MCF 10A (cell line): ENCODE results near the gene ISY1. TPM values are rescaled to one million over a fixed set of nuclear protein-coding genes. Genes with fewer than 3 reads are reported as not detected.
A peak's percentile ranks its signal among the peaks of the same experiment; 100 is the strongest.

Experiments used
- BruUV-seq: library from RNA; stranded (reverse); fragments of 400-500 nt; replicated peaks from 2 replicates; lab custom pipeline; 2021; lab: Mats Ljungman, UMichigan
- CTCF ChIA-PET: fragments of 300-600 bp; sonication (Branson Sonifier 250); formaldehyde crosslinking; extraction: SDS; loops from one replicate; lab custom pipeline; 2021; ENCODE audit warnings: antibody characterized with exemption, inconsistent platforms; lab: Yijun Ruan, JAX
- POLR2A ChIA-PET: fragments of 300-600, 350-650 bp; sonication (Branson Sonifier 250); formaldehyde crosslinking; extraction: SDS; loops from one replicate; lab custom pipeline; 2020; ENCODE audit warnings: antibody characterized with exemption, inconsistent platforms; lab: Yijun Ruan, JAX
- DNase-seq: peaks from one replicate; pipeline ENCODE4 v3.0.0-alpha.2; 2018; ENCODE audit not compliant: unreplicated experiment
- H3K27ac Mint-ChIP-seq: one replicate; pipeline ENCODE4 v1.8.0; 2022; ENCODE audit warnings: mild to moderate bottlenecking, low read depth, mixed read lengths; ENCODE audit not compliant: unreplicated experiment
- H3K27me3 Mint-ChIP-seq: one replicate; pipeline ENCODE4 v1.8.0; 2022; ENCODE audit warnings: mixed read lengths; ENCODE audit not compliant: insufficient read depth, unreplicated experiment
- H3K36me3 Mint-ChIP-seq: one replicate; pipeline ENCODE4 v1.8.0; 2022; ENCODE audit warnings: mild to moderate bottlenecking, moderate library complexity, mixed read lengths; ENCODE audit not compliant: insufficient read depth, unreplicated experiment
- H3K4me1 Mint-ChIP-seq: one replicate; pipeline ENCODE4 v1.8.0; 2022; ENCODE audit warnings: mixed read lengths; ENCODE audit not compliant: insufficient read depth, unreplicated experiment
- H3K4me3 Mint-ChIP-seq: one replicate; pipeline ENCODE4 v1.8.0; 2022; ENCODE audit warnings: mild to moderate bottlenecking, moderate library complexity, mixed read lengths; ENCODE audit not compliant: unreplicated experiment
- H3K9me3 Mint-ChIP-seq: one replicate; pipeline ENCODE4 v1.8.0; 2022; ENCODE audit warnings: mixed read lengths; ENCODE audit not compliant: unreplicated experiment
- intact Hi-C: fragments of 100-400 bp; cut with micrococcal nuclease; formaldehyde crosslinking; loops from 2 replicates; pipeline ENCODE4 v1.14.1; 2022
- total RNA-seq: library from RNA; stranded (reverse); gene quantifications from 2 replicates; pipeline ENCODE4 v1.2.3, GENCODE V29; 2022
- TF ChIP-seq, protein P1 (sequence below): fragments of 200-600 bp; IDR thresholded peaks from one replicate; pipeline ENCODE4 v1.8.0; 2022; ENCODE audit warnings: antibody characterized with exemption, mild to moderate bottlenecking; ENCODE audit not compliant: unreplicated experiment

ISY1 gene
- total RNA-seq, 1 experiment from 2014 or later = 52.5 TPM

DNA sequence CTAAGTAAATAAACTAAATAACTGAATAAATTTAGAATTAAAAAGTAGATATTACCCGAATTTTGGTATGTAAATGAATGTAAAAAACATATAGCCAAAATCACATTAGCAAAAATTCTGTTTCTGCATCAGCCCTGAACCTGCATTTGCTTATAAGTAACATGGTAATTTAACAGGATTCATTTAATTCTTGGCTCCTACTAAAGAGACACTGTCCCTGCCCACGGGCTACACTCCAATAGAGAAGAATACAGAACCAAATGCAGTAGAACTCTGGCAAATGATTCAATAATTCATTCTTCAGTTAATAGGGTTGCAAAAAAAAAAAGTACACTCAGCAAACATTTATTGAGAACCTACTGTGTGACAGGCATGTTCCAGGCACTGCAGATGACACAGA lies 43.6 kb upstream of the ISY1 start:
- ChIA-PET CTCF (interaction anchor here (0.6 to 1.2 kb wide), 2 partner anchors 13 to 30 kb away, joined by 3 read pairs; no protein-coding TSS in a partner anchor), POLR2A (interaction anchor here (1.4 to 1.9 kb wide), 3 partner anchors 8 to 45 kb away, joined by 3 to 8 read pairs (median 6); partner anchors contain the start of gene CNBP)
- no peaks in the 10 kb centered on the region for H3K36me3 Mint-ChIP-seq
- TF ChIP-seq, protein P1, sequence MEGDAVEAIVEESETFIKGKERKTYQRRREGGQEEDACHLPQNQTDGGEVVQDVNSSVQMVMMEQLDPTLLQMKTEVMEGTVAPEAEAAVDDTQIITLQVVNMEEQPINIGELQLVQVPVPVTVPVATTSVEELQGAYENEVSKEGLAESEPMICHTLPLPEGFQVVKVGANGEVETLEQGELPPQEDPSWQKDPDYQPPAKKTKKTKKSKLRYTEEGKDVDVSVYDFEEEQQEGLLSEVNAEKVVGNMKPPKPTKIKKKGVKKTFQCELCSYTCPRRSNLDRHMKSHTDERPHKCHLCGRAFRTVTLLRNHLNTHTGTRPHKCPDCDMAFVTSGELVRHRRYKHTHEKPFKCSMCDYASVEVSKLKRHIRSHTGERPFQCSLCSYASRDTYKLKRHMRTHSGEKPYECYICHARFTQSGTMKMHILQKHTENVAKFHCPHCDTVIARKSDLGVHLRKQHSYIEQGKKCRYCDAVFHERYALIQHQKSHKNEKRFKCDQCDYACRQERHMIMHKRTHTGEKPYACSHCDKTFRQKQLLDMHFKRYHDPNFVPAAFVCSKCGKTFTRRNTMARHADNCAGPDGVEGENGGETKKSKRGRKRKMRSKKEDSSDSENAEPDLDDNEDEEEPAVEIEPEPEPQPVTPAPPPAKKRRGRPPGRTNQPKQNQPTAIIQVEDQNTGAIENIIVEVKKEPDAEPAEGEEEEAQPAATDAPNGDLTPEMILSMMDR = no peak
- H3K27me3 Mint-ChIP-seq = no peaks in the 10 kb centered on the region
- no peak overlapping the region for H3K4me3 Mint-ChIP-seq
- no peak overlapping the region for H3K27ac Mint-ChIP-seq
- H3K4me1 Mint-ChIP-seq = no peaks in the 10 kb centered on the region
- intact Hi-C loops = no loop called here
- no peak for DNase-seq
- BruUV-seq = no TSS peak
- H3K9me3 Mint-ChIP-seq = no peaks in the 10 kb centered on the region

DNA sequence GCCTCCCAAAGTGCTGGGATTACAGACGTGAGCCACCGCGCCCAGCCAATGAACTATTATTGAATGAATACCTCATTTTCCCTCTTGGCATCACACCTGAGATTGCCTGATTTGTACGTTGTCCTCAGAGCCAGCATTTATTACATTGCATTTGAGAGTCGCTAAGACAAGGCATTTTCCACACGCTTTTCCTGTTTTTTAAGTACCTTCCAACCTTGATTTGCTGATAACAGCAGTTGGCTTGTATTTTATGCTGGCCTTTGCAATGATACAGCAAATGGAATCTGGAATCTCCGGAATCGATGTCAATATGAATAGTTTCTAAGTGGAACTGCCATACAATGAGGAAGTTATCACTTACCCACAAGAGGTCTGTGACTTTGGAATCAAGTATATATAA lies 38.5 kb upstream of the ISY1 start:
- intact Hi-C loops = no loop called here
- Mint-ChIP-seq H3K4me3 (no peak overlapping the region), H3K4me1 (peaks cover 9% of the 10 kb centered on the region), H3K36me3 (no peaks in the 10 kb centered on the region), H3K27me3 (no peaks in the 10 kb centered on the region), H3K9me3 (no peaks in the 10 kb centered on the region), H3K27ac (no peak overlapping the region)
- POLR2A ChIA-PET = interaction anchor here (1.0 kb wide), 1 partner anchor 40 kb away, joined by 5 read pairs; no protein-coding TSS in a partner anchor
- TF ChIP-seq, protein P1 = no peak
- CTCF ChIA-PET = interaction anchor here (0.5 to 1.1 kb wide), 2 partner anchors 20 to 30 kb away, joined by 3 read pairs; no protein-coding TSS in a partner anchor
- BruUV-seq = no TSS peak
- no peak for DNase-seq

DNA sequence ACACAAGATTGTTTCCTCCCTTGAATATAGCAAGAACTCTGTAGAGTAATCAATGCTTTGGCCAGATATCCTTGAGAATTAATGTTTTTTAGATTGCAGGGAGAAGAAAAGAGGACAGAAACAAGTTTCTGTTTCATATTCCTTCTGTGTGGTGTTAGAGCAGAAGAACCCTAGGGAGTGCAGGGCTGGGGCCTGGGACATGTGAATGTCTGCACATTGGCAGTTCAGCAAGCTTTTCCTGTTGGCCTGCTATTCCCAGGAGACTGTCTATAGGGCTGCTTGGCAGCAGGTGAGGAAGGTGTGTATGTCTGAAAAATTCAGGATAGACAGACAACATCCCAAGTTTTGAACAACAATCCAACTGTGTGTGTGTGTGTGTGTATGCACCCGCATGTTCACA lies 36.5 kb upstream of the ISY1 start:
- no TSS peak for BruUV-seq
- CTCF ChIA-PET = interaction anchor here (1.4 to 4.4 kb wide), 2 partner anchors 19 to 48 kb away, joined by 3 to 39 read pairs; no protein-coding TSS in a partner anchor
- TF ChIP-seq, protein P1 = no peak
- Mint-ChIP-seq H3K4me3 (no peak overlapping the region), H3K27ac (peak overlapping the region; percentile 57), H3K4me1 (peaks cover 9% of the 10 kb centered on the region), H3K27me3 (no peaks in the 10 kb centered on the region), H3K36me3 (no peaks in the 10 kb centered on the region), H3K9me3 (no peaks in the 10 kb centered on the region)
- no peak for DNase-seq
- POLR2A ChIA-PET = interaction anchor here (1.6 to 5.6 kb wide), 11 partner anchors 7 to 118 kb away, joined by 6 to 186 read pairs (median 32); partner anchors contain the start of genes CNBP and COPG1
- intact Hi-C loops = no loop called here

DNA sequence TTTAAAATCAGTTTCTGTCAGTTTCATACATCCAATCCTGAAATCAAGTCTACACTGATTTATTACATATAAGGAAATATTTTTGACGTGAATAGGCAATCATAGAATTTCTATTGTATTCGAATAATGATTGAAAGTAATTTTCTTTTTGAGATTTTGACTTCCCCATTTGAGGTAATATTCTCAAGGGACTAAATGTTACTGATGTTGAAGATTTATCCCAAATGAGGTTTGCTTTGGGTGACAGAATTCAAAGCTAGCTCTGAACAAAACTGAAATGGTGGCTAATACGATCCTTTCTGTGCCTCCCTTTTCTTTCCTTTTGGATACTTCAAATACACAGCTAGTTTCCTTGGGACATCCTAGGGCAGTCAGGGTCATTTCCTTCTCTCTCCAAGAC lies 35.7 kb upstream of the ISY1 start:
- Mint-ChIP-seq H3K27me3 (no peaks in the 10 kb centered on the region), H3K36me3 (no peaks in the 10 kb centered on the region), H3K9me3 (no peaks in the 10 kb centered on the region), H3K4me1 (peaks cover 9% of the 10 kb centered on the region), H3K27ac (peak overlapping the region; percentile 57), H3K4me3 (no peak overlapping the region)
- TF ChIP-seq, protein P1 = no peak
- POLR2A ChIA-PET = interaction anchor here (1.0 to 5.6 kb wide), 19 partner anchors 8 to 243 kb away, joined by 4 to 186 read pairs (median 10); partner anchors contain the start of genes CNBP, COPG1, IFT122 and MBD4
- DNase-seq = no peak
- BruUV-seq = no TSS peak
- CTCF ChIA-PET = interaction anchor here (0.7 to 4.4 kb wide), 9 partner anchors 10 to 227 kb away, joined by 3 to 39 read pairs (median 4); no protein-coding TSS in a partner anchor
- intact Hi-C loops = no loop called here
